ENCODE measurements around the gene KIAA2012.
"Not testable (repeated sequence)": the region's sequence is repeated elsewhere in the genome, so short reads cannot be mapped to it uniquely, and the experiment has no call there.

KIAA2012 gene

GRCh38 chr2:202196727-202197126 is 123.7 kb downstream of the KIAA2012 start:
- no peak for DNase-seq (ENCODE audit: low read depth in 2 of 2)

DNA sequence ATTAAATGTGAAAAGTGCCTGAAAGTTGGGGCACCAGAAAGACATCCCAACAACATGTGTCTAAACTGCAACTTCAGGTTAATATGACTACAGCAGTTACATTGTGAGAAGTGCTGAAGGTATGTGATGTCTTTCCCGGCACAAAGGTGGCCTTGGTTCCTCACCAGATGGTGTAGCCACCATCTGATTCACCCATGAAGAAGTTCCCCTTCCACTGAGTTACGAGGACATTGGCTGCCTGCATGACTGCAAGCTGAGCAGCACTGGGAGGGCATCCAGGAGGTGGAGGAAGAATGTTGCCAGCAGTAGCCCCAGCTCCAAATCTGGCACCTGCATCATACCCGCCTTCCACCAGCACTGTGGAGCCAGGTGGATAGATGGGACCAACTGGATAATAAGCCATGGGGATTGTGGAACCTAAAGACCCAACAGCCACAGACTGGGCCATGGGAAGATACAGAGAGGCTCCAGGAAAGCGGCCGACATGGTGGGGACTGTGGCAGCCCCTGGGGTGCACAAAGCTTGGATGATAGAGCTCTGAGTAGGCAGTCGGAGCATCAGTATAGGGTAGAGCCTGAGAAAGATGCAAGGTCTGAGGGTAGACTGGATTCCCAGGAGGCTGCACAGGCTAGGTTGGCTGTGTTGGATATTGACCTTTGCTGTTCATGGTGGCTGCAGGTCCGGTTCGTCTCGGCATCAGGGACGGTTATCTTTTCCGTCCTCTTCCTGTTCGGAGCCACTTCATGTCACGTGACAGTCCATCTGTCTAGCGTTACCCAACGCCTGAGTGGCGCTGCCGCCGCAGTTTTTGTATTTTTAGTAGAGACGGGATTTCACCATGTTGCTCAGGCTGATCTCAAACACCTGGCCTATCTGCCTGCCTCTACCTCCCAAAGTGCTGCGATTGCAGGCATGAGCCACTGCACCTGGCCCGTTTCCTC is 128.4 kb downstream of the KIAA2012 start:
- DNase-seq (ENCODE audit: low read depth in 2 of 2) = no peak

- DNase-seq (ENCODE audit: low read depth in 2 of 2) = no peak
These were observed 130.3 kb downstream of the KIAA2012 start for GRCh38 chr2:202203348-202203747.

DNA sequence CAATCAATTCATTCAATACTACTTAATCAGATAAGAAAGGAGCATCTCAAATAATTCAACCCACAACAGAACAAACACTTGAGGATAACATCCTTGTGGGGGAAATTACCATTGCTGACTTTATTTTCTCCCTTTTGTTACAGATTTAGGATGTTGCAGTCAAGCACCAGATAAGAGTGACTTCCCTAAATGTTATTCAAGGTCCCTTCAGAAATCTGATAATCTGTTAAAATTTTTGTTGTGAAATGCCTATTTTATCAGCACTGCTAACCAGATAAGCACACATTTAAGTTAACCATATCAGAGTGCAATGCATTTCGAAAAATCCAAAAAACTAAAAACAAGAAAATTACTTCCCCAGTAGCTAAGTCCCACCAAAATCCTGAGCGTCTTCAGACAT is 131.8 kb downstream of the KIAA2012 start:
- DNase-seq (ENCODE audit: low read depth in 2 of 2) = no peak

DNA sequence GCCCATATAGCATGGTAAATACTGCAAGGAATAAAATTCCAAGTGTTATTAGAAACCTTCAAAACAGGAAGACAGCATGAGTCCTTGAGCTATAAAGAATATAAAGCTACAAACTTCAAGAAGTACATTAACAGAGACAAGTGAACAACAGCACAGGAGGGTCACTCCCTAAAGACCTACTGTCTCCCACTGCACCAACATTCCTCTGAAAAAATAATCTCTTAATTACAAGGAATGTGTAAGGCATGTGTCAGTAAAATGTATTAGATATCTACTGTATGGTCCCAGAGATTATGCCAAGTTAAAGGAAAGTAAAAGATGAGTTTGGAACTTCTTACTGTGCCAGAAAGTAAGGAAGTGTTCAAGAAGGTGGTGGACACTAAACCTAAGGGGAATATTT is 135.5 kb downstream of the KIAA2012 start:
- no peak for DNase-seq (ENCODE audit: low read depth in 2 of 2)

DNA sequence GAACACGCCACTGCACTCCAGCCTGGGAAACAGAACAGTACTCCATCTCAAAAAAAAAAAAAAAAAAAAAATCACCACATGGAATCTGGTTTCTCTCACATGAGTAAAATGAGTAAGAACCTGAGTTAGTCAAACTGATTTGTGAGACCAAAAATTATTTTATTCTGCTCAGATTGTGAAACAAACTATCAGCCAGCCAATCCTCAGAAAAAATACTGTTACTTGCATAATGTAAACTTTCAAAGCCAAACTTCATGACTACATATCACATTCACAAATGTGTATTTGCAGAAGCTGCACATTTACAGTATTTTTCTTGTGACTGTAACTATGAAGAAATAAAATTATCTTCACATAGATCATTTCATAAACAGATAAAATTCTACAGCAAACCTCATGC is 142.1 kb downstream of the KIAA2012 start:
- no peak for DNase-seq (ENCODE audit: low read depth in 2 of 2)

- DNase-seq (ENCODE audit: low read depth in 2 of 2) = no peak
These were observed 148.8 kb downstream of the KIAA2012 start for GRCh38 chr2:202221873-202222272.

DNA sequence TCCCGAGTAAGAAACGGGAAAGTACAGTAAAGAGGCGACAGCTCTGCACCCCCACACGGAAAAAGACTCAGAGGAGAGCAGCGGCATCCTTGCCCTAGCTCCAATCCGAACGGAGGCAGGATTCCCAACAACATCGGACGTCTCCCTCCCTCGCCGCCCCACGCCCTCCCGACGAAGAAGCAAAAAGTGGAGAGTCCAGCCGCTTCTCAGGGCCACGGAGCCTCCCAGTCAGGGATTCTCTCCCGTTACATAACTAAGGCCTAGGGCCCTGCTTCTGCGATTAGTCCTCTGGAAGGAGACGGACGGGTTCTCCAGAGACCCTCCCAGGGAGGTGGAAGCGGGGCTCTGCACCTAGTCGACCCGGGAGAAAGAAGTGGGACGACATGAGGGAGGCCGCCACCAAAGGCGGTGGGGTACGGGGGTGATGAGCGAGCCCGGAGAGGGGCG is 164.8 kb downstream of the KIAA2012 start:
- DNase-seq (ENCODE audit: low read depth in 2 of 2) = peak in 1 of 2 donors; percentile 3

DNA sequence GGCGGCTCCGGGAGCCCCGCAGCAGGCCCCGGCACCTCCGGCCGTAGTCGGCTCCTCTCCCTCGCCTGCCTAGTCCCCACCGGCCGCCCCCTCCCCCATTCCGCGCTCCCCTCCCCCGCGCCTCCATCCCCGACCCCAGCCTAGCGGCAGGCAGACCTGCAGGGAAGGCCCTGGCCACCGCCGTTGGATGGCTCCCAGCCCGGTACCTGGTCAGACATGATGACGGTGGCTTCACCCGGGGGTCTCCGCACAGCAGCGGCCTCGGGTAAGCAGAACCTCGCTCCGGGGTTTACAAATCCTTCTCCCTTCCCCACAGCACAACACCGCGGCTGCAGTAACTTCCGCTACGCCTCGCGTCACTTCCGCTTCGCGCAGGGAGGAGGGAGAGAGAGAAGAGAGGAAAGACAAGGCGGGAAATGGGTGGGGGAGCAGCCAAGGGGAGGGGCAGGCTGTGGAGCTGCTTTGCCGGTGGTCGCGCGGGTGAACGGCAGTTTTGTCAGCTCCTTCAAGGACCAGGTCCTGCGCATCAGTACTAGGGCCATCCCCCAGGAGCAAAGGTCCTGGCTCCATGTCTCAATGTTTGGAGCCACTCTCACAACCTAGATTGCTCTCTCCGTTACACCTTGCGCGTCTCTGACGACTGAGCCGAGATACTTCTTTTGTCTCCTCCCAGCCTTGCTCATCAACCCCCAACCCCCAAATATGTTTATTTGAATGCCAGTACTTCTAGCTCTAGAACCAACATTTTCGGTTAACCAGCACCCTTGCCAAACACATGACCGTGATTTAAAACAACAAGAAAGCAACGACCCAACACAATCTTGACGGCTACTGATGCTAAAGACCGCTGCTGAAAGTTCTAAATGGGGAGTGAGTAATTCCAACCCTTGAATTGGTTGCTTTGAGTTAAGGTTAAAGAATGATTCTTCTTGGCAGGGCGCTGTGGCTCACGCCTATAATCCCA is 165.5 kb downstream of the KIAA2012 start, which contains the start of gene SUMO1:
Gene SUMO1, minus strand, starts transcription at position 364 of the 964 bp plus-strand sequence. Its CDS starts 146 bp downstream, at position 218.
- DNase-seq (ENCODE audit: low read depth in 2 of 2) = peak; percentile 78 to 79

DNA sequence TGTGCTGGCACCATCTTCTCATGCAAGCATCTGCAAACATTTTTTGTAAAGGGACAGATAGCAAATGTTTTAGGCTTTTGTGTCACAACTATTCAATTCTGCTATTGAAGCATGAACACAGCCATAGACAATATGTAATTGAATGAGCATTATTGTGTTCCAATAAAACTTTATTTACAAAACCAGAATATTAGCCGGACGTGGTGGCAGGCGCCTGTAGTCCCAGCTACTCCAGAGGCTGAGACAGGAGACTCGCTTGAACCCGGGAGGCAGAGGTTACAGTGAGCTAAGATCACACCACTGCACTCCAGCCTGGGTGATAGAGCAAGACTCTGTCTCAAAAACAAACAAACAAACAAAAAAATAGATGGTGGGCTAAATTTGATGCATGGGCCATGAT is 174.7 kb downstream of the KIAA2012 start:
- not testable (repeated sequence) for DNase-seq (ENCODE audit: low read depth in 2 of 2)

DNA sequence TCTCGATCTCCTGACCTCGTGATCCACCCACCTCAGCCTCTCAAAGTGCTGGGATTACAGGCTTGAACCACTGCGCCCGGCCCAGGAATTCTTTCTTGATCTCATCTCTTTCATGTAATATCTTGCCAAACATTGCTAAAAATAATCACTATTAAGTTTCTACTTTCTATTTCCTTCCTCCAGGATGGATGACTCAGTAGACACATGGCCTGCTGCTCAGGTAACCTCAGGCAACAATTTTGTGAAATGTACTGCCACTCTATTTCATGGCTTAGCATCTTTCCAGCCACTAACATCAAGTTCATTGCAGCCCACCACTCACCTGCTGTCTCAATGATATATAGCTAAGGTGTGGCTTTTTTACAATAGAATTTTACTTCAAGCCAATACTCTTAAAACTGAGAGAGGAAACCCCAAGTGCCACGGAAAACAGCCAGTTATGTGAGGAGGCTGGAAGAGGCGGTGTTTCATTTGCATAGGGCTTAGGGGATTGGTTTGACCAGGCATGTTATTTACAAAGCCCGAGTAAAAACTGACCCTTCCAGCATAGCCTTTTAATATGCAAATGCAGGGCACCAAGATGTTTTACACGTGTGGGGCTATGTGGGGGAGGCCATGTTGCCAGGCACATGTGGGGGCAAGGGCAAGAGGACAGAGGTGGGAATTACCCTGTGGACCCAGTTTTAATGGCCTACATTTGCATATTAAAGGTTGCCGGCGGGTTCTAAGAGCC is 176.6 kb downstream of the KIAA2012 start:
- no peak for DNase-seq (ENCODE audit: low read depth in 2 of 2)

DNA sequence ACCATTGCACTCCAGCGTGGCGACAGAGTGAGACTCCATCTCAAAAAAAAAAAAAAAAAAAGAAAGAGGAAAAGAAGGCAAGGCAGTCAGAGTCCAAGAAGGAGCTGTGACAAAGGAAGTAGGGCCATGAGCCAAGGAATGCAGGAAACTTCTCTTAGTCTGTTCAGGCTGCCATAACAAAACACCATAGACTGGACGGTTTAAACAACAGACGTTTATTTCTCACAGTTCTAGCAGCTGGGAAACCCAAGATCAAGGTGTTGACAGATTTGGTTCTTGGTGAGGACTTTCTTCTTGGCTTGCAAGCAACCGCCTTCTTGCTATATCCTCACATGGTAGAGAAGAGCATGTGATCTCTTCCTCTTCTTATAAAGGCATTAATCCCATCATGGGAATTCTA is 178.4 kb downstream of the KIAA2012 start:
- no peak for DNase-seq (ENCODE audit: low read depth in 2 of 2)

Measured in stimulated activated CD4-positive, alpha-beta T cell treated with anti-CD3 and anti-CD28 coated beads, Interleukin-1b, Interleukin-23, amount 100 ng/mL, for 4 hours (primary cell).